ENCODE results near the gene LSM14B. TPM values are rescaled to one million over a fixed set of nuclear protein-coding genes. Genes with fewer than 3 reads are reported as not detected.
A peak's percentile ranks its signal among the peaks of the same experiment; 100 is the strongest.

The LSM14B gene
- total RNA-seq, 2 experiments from 2014 or later: 42.4 to 42.8 TPM

- H3K27me3 Mint-ChIP-seq (ENCODE audit: low read depth): no peaks in the 10 kb centered on the region
- H3K4me1 Mint-ChIP-seq (ENCODE audit: low read depth): peaks cover 33% of the 10 kb centered on the region
These were observed 1.3 kb downstream of the LSM14B start for GRCh38 chr20:62123450-62124118.

GRCh38 chr20:62126141-62126540 lies 3.9 kb downstream of the LSM14B start:
- Mint-ChIP-seq H3K4me1 (ENCODE audit: low read depth) (peaks cover 24% of the 10 kb centered on the region), H3K27ac (no peak overlapping the region), H3K9me3 (ENCODE audit: insufficient read depth) (no peaks in the 10 kb centered on the region), H3K36me3 (ENCODE audit: low read depth) (peaks cover 66% of the 10 kb centered on the region), H3K4me3 (no peak overlapping the region), H3K27me3 (ENCODE audit: low read depth) (no peaks in the 10 kb centered on the region)
- ATAC-seq: no peak
- DNase-seq: no peak
- CTCF ChIA-PET: interaction anchor here (2.0 to 2.8 kb wide), 3 partner anchors 10 to 16 kb away, joined by 6 to 9 read pairs (median 8); no protein-coding TSS in a partner anchor
- POLR2A ChIA-PET: no interaction called here

More at GRCh38 chr20:62123450-62124118, 1.3 kb downstream of the LSM14B start:
- no peak for DNase-seq
- POLR2A ChIA-PET: interaction anchor here (0.7 to 3.6 kb wide), 3 partner anchors 19 to 57 kb away, joined by 3 to 21 read pairs (median 4); partner anchors contain the start of genes PSMA7 and SS18L1
- no peak for ATAC-seq
- Mint-ChIP-seq H3K4me3 (peak overlapping the region; percentile 80), H3K9me3 (ENCODE audit: insufficient read depth) (no peaks in the 10 kb centered on the region), H3K27ac (peak overlapping the region; percentile 77), H3K36me3 (ENCODE audit: low read depth) (peaks cover 44% of the 10 kb centered on the region)
- CTCF ChIA-PET: interaction anchor here (1.3 to 3.8 kb wide), 4 partner anchors 14 to 97 kb away, joined by 3 to 15 read pairs (median 6); partner anchors contain the start of gene TAF4

GRCh38 chr20:62127799-62128198 lies 5.5 kb downstream of the LSM14B start:
- DNase-seq: no peak
- ChIA-PET POLR2A (interaction anchor here (0.9 to 1.0 kb wide), 2 partner anchors 8 to 10 kb away, joined by 3 read pairs; no protein-coding TSS in a partner anchor), CTCF (interaction anchor here (1.2 to 2.8 kb wide), 2 partner anchors 14 to 15 kb away, joined by 3 to 9 read pairs; partner anchors contain the start of genes PSMA7 and SS18L1)
- ATAC-seq: no peak
- Mint-ChIP-seq H3K4me3 (no peak overlapping the region), H3K9me3 (ENCODE audit: insufficient read depth) (no peaks in the 10 kb centered on the region), H3K27me3 (ENCODE audit: low read depth) (no peaks in the 10 kb centered on the region), H3K4me1 (ENCODE audit: low read depth) (peaks cover 34% of the 10 kb centered on the region), H3K27ac (no peak overlapping the region), H3K36me3 (ENCODE audit: low read depth) (peaks cover 80% of the 10 kb centered on the region)

- no peak for ATAC-seq
- H3K4me1 Mint-ChIP-seq (ENCODE audit: low read depth): peaks cover 37% of the 10 kb centered on the region
- peak overlapping the region; percentile 30 for H3K27ac Mint-ChIP-seq
- ChIA-PET POLR2A (interaction anchor here (0.6 kb wide), 1 partner anchor 49 kb away, joined by 4 read pairs; no protein-coding TSS in a partner anchor), CTCF (interaction anchor here (2.8 kb wide), 1 partner anchor 13 kb away, joined by 9 read pairs; no protein-coding TSS in a partner anchor)
- no peak overlapping the region for H3K4me3 Mint-ChIP-seq
- H3K9me3 Mint-ChIP-seq (ENCODE audit: insufficient read depth): no peaks in the 10 kb centered on the region
- H3K27me3 Mint-ChIP-seq (ENCODE audit: low read depth): no peaks in the 10 kb centered on the region
- peaks cover 87% of the 10 kb centered on the region for H3K36me3 Mint-ChIP-seq (ENCODE audit: low read depth)
- DNase-seq: no peak
These were observed 6.2 kb downstream of the LSM14B start for GRCh38 chr20:62128502-62128901.

GRCh38 chr20:62129731-62130531 lies 7.7 kb downstream of the LSM14B start:
- no peaks in the 10 kb centered on the region for H3K9me3 Mint-ChIP-seq (ENCODE audit: insufficient read depth)
- no peaks in the 10 kb centered on the region for H3K27me3 Mint-ChIP-seq (ENCODE audit: low read depth)
- ChIA-PET POLR2A (interaction anchor here (0.7 to 1.9 kb wide), 2 partner anchors 12 to 64 kb away, joined by 4 to 7 read pairs; partner anchors contain the start of gene TAF4), CTCF (interaction anchor here (0.9 kb wide), 1 partner anchor 118 kb away, joined by 5 read pairs; no protein-coding TSS in a partner anchor)
- no peak for DNase-seq
- H3K4me1 Mint-ChIP-seq (ENCODE audit: low read depth): peaks cover 29% of the 10 kb centered on the region
- H3K27ac Mint-ChIP-seq: peak overlapping the region; percentile 20
- ATAC-seq: no peak
- peaks cover 85% of the 10 kb centered on the region for H3K36me3 Mint-ChIP-seq (ENCODE audit: low read depth)
- H3K4me3 Mint-ChIP-seq: no peak overlapping the region

GRCh38 chr20:62131560-62132320 lies 9.5 kb downstream of the LSM14B start:
- Mint-ChIP-seq H3K36me3 (ENCODE audit: low read depth) (peaks cover 85% of the 10 kb centered on the region), H3K27ac (peak overlapping the region; percentile 71), H3K27me3 (ENCODE audit: low read depth) (no peaks in the 10 kb centered on the region), H3K4me3 (no peak overlapping the region), H3K4me1 (ENCODE audit: low read depth) (peaks cover 26% of the 10 kb centered on the region), H3K9me3 (ENCODE audit: insufficient read depth) (no peaks in the 10 kb centered on the region)
- no peak for DNase-seq
- no peak for ATAC-seq
- ChIA-PET POLR2A (interaction anchor here (0.6 kb wide), 1 partner anchor 46 kb away, joined by 4 read pairs; no protein-coding TSS in a partner anchor), CTCF (no interaction called here)

GRCh38 chr20:62132421-62132820 lies 10.1 kb downstream of the LSM14B start:
- ATAC-seq (no peak), DNase-seq (no peak)
- H3K4me1 Mint-ChIP-seq (ENCODE audit: low read depth): peaks cover 26% of the 10 kb centered on the region
- H3K36me3 Mint-ChIP-seq (ENCODE audit: low read depth): peaks cover 84% of the 10 kb centered on the region
- peak overlapping the region; percentile 71 for H3K27ac Mint-ChIP-seq
- ChIA-PET POLR2A (no interaction called here), CTCF (interaction anchor here (1.4 kb wide), 1 partner anchor 11 kb away, joined by 6 read pairs; the partner anchor contains the start of gene LSM14B)
- H3K27me3 Mint-ChIP-seq (ENCODE audit: low read depth): no peaks in the 10 kb centered on the region
- H3K9me3 Mint-ChIP-seq (ENCODE audit: insufficient read depth): no peaks in the 10 kb centered on the region
- no peak overlapping the region for H3K4me3 Mint-ChIP-seq

GRCh38 chr20:62133051-62133845 lies 11.0 kb downstream of the LSM14B start:
- CTCF ChIA-PET: interaction anchor here (1.0 to 1.4 kb wide), 2 partner anchors 12 to 122 kb away, joined by 6 read pairs; partner anchors contain the start of gene LSM14B
- no peaks in the 10 kb centered on the region for H3K9me3 Mint-ChIP-seq (ENCODE audit: insufficient read depth)
- H3K36me3 Mint-ChIP-seq (ENCODE audit: low read depth): peaks cover 84% of the 10 kb centered on the region
- DNase-seq: no peak
- no peaks in the 10 kb centered on the region for H3K27me3 Mint-ChIP-seq (ENCODE audit: low read depth)
- H3K4me1 Mint-ChIP-seq (ENCODE audit: low read depth): peaks cover 33% of the 10 kb centered on the region
- H3K27ac Mint-ChIP-seq: peak overlapping the region; percentile 39
- no peak for ATAC-seq
- no peak overlapping the region for H3K4me3 Mint-ChIP-seq
- POLR2A ChIA-PET: interaction anchor here (0.6 to 1.4 kb wide), 3 partner anchors 8 to 34 kb away, joined by 3 to 5 read pairs (median 4); partner anchors contain the start of genes PSMA7 and SS18L1

- Mint-ChIP-seq H3K36me3 (ENCODE audit: low read depth) (peaks cover 82% of the 10 kb centered on the region), H3K27me3 (ENCODE audit: low read depth) (no peaks in the 10 kb centered on the region), H3K4me1 (ENCODE audit: low read depth) (peaks cover 34% of the 10 kb centered on the region), H3K9me3 (ENCODE audit: insufficient read depth) (no peaks in the 10 kb centered on the region), H3K4me3 (no peak overlapping the region), H3K27ac (peak overlapping the region; percentile 65)
- CTCF ChIA-PET: interaction anchor here (1.0 to 1.4 kb wide), 2 partner anchors 12 to 122 kb away, joined by 6 read pairs; partner anchors contain the start of gene LSM14B
- DNase-seq (no peak), ATAC-seq (peak; percentile 22)
- POLR2A ChIA-PET: interaction anchor here (0.6 to 1.4 kb wide), 3 partner anchors 9 to 99 kb away, joined by 3 to 4 read pairs (median 3); partner anchors contain the start of genes PSMA7 and SS18L1
These were observed 11.6 kb downstream of the LSM14B start for GRCh38 chr20:62133864-62134263.

GRCh38 chr20:62134735-62135231 lies 12.5 kb downstream of the LSM14B start:
- ChIA-PET CTCF (interaction anchor here (2.1 to 2.4 kb wide), 2 partner anchors 8 to 124 kb away, joined by 8 to 18 read pairs; no protein-coding TSS in a partner anchor), POLR2A (interaction anchor here (1.4 kb wide), 1 partner anchor 8 kb away, joined by 3 read pairs; the partner anchor contains the start of genes PSMA7 and SS18L1)
- Mint-ChIP-seq H3K9me3 (ENCODE audit: insufficient read depth) (no peaks in the 10 kb centered on the region), H3K27me3 (ENCODE audit: low read depth) (no peaks in the 10 kb centered on the region), H3K4me3 (no peak overlapping the region), H3K36me3 (ENCODE audit: low read depth) (peaks cover 85% of the 10 kb centered on the region), H3K27ac (no peak overlapping the region), H3K4me1 (ENCODE audit: low read depth) (peaks cover 31% of the 10 kb centered on the region)
- no peak for ATAC-seq
- no peak for DNase-seq

Data from activated CD8-positive, alpha-beta T cell treated with anti-CD3 and anti-CD28 coated beads, Interleukin-2, amount 10 ng/mL, durations not matched to agents 7 days and 5 days (primary cell).